ENCODE data around the gene TPM2.

The TPM2 gene

DNA sequence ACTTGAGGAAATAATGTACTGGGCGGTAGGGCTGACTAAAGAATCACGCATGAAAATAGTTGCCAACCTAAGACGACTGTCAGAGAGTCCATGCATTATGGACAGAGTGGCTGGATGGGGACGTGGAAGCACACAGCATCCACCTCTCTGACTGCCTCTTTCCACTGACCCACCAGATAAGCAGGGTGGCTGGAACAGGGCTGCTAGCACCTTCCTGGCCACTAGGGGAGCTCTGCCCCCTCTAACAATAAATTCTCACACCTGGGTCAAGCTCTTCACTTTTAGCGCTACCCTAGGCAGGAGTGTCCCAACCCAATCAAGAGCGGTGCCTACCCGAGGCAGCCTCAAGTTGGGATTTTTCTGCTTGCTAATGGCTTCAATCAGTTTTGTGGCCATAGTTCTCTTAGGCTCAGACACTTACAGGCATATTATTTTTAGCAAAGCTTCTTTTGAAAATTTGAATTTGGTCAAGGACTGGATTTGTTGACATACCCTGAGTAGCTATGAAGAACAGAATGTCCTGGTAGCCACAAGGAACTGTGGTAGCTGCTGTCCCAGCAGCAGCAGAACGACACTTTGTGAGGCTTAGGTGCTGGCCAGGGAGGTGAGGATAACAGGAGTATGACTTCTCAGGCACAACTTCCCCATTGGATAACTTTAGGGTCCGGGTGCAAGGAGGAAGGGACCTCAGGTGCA, 6.9 kb upstream of the TPM2 start:
- peak; percentile 54 for DNase-seq (ENCODE audit: low read depth)

DNA sequence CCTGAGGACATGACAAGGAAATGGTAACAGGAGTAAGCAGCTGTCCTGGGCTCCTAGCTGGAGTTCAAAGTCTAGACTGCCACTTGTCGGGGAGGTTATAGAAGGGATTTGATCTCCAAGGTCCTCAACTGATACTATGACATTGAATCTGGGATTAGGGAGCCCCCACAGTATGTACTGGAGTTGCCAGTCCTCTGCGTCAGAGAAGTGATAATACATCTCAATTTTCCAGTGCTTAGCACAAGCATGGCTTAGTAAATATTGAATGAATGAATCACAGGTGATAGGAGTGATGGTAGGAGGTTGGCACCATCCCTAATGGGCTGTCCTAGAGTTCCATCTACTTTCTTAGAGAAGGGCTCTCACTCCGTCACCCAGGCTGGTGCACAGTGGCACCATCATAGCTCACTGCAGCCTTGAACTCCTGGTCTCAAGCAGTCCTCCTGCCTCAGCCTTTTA, 6.2 kb upstream of the TPM2 start:
- DNase-seq (ENCODE audit: low read depth): peak; percentile 73

DNA sequence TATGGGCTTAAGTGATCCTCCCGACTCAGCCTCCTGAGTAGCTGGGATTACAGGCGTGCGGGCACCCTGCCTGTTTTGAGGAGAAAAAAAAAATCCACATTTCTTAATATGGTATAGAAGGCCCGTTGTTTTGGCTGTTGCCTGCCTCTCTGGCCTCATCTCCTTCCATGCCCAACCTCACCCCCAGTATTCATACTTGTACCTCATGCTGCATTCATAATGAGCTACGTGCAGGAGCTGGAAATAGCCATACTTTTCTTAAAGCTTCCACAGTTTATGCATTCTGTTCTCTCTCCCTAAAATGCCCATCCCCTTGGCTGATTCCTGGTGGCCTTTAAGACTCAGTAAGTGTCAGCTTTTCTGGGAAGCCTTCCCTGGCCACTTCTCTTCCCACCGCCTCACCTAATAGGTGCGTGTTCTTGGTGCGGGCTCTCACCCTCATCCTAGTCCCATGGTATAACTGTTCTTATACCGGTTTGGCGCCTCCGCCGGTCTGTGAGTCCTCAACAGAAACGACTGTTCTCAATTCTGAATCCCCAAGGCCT, 2.1 kb upstream of the TPM2 start:
- DNase-seq (ENCODE audit: low read depth): no peak

DNA sequence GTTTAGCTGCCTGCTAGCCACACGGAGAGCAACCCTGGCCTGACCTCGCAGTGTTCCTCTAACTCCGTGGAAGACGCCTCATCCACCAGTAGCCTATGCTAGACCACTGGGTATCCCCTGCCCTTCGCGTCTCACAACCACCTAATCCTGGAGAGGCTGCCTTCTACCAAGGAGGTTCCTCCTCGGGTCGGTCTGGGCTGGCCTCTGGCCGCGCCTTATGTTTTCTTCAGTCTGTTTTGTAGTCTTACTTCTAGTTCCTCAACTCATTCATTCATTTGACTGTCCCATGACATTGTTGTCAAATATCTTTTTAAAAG, 1.6 kb upstream of the TPM2 start:
- no peak for DNase-seq (ENCODE audit: low read depth)

DNA sequence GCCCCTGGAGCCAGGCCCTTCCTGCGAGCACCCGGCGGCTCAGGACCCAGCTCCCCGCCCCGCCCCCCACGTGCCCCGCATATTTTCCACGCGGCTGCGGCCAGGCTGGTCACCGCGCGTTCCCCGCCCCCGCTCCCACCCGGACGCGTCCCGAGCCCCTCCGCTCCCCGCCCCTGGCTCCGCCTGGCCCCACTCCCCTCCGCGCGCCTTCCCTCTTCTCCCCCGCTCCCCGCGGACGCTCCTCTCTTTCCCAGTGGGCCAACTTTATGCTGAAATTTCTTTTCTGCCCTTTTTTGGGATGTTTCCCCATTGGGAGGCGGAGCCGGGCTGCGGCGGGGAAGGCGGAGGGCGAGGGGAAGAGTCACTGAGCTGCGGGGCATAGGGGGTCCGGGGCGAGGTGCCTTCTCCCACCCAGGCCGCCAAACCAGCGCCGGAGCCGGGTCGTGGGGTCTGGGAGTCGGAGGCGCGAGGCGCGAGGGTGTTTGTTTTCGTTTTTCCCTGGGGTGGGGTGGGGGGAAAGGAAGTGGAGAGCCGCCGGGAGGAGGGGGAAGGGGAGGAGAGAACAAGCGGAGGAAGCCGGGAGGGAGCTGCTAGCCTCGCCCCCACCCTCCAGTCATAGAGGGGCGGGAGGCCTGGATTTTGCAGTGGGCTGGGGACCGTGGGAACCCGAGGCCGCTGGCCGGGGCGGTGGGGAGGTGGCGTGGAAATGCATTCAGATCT, 1.0 kb upstream of the TPM2 start:
- peak; percentile 87 for DNase-seq (ENCODE audit: low read depth)

DNA sequence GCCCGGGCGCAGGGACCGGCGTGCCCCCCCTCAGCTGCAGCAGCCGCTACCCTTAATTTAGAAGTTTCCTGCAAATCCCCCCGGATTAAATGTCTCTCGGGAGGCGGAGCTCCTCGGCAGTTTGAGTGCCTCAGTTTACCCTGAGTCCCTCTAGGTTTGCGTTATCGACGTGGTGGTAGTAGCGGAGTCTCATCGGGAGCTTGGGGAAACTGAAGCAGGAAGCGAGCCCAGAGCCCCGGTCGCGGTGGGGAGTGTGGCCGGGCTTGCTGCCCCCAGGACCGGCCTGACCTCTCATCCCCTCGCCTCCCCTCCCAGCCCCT, 529 bp upstream of the TPM2 start:
- peak; percentile 71 for DNase-seq (ENCODE audit: low read depth)

DNA sequence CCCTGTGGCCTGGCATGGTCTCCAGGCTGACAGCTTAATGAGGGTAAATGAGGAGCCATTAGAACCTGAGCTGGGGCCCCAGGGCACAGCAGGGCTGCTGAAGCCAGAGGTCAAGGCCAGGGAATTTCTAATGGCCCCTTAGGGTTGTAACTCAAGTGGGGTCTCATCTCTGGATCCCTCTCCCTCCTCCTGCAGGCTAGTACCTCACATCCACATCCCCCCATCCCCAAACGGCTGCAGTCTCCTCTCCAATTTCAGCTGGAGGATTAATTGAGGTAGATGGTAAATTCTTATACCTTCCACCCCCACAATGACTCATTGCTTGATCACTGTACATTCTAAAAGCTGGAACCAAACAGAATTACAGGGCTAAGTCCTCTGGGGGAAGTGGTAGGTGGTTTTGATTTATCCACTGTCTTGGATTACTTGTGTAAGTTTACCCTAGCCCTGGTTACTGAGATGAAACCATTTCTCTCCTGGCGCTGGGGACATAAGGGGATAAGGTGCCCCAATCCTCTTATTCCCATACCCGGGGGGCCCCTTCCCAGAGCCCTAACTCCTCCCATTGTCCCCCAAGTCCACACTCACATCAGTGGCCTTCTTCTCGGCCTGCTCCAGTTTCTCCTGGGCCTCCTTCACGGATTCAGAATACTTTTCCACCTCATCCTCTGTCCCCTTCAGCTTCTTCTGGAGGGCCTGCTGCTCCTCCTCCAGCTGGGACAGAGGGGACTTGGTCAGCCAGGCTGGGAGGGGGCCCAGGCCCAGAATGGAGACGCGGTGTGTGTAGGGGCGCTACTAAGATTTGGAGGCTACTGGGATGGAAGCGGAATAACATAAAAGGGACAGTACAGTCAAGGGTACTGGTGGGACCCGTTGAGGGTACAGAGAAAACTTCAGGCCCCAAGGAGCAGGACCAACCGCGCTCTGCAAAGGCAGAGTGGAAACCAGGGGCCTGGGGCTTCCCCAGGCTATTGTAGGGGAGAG, 875 bp downstream of the TPM2 start:
- DNase-seq (ENCODE audit: low read depth): peak; percentile 86

DNA sequence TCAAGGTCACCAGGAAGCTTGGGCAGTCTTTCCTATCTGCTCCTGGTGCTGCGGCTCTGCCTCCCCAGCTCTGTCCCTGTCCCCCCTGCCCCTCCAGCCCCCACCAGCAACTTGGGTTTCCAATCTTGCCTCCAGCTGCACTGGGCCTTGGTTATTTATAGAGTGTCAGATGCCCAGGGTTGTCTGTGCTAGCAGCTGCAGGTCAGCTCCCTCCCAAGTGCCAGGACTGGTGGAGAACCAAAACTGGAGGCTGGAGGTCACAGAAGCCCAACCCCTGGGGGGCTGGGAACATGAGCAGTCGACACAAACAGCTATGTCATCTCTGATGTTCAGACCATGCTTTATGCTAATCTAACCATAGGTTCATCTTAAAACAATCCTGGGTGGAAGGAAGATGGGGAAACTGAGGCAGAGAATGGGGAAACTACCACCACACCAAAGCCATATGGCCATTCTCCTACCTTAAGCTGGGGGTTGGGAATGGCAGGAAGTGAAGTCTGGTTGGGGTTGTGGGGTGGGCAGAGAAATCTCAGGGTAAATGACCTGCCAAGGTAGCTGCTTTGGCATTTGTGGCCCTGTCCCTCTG, 1.7 kb downstream of the TPM2 start:
- no peak for DNase-seq (ENCODE audit: low read depth)

DNA sequence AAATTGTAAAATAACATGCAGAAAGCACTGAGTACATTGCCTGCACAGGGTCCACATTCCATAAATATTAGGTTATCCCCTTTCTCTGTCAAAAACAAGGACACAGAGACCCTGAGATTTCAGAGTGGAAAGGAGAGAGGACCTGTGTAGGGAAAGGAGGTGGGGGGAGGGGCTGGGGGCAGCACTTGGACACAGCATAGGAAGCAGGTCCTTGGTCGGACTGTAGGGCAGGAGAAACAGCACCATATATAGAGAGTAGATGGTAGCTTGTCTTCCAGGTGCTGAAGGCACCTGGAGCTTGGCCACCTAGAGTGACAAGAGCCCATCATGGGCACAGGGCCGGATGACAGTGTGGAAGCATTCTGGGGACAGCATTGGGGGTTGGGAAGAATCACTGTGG, 2.4 kb downstream of the TPM2 start:
- DNase-seq (ENCODE audit: low read depth): no peak

DNA sequence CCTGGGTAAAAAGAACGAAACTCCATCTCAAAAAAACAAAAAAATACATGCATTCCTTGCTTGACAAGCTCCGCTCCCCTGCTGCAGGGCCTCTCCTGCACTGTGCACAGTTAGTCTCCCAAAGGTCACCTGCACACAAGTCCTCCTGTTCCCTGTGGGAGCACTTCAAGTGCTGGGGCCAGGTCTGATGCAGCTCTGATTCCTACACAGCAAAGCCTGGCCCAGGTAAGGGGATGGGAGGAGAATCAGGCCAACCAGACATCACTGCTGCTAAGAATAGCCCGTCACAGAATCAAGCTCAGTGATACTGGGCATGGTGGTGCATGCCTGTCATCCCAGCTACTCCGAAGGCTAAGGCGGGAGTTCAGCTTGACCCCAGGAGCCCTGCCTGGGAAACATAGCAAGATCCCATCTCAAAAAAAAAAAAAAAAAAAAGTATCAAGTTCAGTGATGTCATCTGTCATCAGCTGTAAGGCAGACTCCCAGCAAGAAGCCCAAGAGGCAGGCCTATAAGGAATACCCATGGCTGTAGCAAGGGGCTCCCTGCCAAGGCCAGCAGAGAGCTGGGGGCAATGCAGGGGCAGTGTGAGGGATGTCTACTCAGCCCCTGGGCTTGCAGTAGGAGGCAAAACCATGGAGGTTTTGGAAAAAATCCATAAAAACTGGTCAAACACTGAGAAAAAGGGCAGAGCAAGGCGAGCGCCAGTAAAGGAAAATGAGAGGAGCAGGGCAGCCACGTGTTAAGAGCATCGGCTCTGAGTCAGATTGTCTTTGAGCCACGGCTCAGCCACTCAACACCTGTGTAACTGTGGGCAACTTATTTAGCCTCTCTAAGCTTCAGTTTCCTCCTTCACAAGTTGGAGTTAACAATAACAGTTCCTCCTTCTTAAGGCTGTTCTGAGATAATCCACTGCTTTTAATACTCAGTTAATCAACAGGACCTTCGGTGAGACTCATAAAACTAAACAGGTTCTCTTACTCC, 3.2 kb downstream of the TPM2 start:
- peak; percentile 45 for DNase-seq (ENCODE audit: low read depth)

DNA sequence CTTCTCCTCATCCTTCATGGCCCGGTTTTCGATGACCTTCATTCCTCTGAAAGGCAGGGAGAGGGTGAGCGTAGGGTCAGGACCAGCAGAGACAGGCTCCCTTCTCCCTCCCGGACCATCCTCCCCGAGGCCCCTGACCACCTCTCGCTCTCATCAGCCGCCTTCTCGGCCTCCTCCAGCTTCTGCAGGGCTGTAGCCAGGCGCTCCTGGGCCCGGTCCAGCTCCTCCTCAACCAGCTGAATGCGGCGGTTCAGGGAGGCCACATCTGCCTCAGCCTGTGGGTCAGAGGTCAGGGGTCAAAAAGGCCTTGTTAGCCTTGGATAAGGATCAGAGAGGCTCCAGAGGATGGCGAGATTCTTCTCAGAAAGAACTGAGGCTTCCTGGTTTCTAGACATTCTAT, 4.2 kb downstream of the TPM2 start:
- no peak for DNase-seq (ENCODE audit: low read depth)

DNA sequence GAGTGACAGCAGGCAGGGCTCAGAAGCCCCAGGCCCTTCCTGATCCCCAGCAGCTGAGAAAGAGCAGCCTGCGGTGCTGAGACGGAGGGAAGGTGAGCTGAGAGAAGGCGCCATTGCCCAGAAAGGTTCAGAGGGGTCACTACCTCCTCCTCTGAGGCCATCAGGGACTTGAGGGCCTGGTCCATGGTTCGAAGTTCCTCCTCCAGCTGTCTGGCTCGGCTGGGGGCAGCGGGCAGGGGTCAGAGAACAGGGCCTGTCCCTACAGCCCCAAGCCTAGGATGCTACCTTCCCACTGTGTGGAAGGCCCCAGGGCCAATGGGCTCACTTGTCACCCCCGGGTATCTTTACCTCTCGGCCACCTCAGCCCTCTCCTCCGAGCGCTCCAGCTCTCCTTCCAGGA, 4.8 kb downstream of the TPM2 start:
- DNase-seq (ENCODE audit: low read depth): no peak

DNA sequence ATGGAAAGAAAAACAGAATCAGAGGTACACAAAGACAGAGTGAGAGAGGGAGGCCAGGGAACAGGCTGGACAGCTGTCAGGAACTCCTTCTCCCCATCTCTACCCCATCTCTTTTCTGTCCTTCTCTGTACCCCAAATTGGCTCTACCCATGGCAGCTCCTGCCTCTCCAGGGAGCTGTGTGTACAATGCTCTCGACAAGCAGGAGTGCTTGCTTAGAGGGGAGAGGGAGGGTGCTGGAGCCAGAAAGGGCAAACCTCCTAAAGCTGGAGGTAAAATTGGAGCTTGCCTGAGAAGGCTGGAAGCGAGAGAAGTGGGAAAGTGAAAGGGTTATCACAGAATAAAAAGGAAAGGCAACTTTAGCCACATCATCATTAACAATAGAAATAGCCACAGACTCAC, 6.4 kb downstream of the TPM2 start:
- no peak for DNase-seq (ENCODE audit: low read depth)

DNA sequence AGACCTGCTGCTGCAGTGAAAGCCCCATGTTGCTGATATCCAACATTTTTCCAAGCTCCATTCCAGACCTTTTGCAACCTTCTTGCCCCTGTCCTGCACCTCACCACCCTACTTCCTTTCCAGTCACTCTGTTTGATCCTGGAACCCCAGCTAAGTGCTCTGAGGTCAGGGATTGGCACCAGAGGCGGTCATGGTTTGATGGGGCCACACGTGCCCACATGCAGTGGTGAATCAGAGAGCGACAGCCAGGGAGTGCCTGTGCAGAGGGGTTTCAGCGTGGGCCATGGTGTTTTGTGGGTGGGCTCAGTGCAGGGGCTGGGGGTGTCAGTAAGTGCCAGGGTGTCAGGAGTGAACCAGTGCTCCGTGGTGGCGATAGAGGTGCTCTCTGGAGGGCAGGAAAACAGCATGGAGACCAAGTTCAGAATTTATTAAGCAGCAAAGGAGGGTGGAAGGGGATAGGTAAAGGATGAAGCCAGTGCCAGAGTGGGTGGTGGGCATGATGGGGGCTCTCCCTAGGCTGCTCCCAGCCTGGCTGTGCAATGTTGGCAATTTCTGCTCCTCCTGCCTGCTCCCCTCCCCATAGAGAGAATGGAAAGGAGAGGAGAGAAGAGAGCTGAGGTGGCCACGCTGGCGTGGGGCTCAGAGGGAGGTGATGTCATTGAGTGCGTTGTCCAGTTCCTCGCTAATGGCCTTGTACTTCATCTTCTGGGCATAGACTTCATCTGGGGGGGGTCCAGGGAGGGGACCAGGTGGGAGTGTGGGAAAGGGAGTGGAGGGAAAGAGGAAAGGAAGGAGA, 7.0 kb downstream of the TPM2 start:
- DNase-seq (ENCODE audit: low read depth): no peak

DNA sequence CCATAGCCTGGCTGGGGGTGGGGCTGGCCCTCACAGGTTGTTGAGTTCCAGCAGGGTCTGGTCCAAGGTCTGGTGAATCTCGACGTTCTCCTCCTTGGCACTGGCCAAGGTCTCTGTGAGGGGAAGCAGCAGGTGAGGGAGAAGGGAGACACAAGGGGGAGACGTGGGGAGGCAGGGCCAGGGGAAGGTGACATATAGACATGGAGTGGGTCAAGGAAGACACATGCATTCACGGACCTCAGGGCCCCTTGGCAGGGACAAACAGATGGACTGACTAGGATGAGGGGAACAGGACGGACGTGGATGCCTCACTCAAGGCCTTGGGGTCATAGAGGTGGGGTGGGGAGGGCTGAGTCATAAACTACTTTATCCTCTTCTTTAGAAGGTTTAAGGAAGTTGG, 7.7 kb downstream of the TPM2 start:
- DNase-seq (ENCODE audit: low read depth): peak; percentile 45

DNA sequence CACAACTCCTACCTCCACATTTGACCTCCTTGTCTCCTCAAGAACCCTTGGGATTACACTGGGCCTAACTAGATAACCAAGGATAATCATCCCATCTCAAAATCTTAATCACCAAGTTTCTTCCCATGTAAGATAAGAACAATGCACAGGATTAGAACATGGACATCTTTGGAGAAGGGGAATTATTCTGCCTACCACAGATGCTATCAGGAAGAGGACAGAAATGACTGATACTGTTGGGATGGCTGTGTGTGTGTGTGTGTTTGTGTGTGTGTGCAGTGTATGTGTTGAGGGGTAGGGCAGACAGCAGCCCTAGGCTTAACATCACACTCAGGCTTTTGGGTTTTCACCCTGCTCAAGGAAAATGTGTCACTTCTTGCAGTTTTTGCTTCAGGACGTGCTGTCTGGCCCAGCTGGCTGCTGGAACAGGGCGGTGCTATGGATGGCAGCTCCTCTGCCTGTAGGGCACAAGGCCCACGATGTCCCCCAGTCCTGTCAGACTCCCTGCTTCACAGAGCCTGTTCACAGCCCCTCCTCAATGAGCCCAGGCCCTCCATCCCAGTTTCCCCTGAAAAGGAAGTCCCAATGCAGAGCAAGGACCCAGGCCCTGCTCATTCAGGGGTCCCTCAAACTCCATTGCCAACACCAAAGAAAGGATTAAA, 8.3 kb downstream of the TPM2 start:
- peak; percentile 55 for DNase-seq (ENCODE audit: low read depth)

DNA sequence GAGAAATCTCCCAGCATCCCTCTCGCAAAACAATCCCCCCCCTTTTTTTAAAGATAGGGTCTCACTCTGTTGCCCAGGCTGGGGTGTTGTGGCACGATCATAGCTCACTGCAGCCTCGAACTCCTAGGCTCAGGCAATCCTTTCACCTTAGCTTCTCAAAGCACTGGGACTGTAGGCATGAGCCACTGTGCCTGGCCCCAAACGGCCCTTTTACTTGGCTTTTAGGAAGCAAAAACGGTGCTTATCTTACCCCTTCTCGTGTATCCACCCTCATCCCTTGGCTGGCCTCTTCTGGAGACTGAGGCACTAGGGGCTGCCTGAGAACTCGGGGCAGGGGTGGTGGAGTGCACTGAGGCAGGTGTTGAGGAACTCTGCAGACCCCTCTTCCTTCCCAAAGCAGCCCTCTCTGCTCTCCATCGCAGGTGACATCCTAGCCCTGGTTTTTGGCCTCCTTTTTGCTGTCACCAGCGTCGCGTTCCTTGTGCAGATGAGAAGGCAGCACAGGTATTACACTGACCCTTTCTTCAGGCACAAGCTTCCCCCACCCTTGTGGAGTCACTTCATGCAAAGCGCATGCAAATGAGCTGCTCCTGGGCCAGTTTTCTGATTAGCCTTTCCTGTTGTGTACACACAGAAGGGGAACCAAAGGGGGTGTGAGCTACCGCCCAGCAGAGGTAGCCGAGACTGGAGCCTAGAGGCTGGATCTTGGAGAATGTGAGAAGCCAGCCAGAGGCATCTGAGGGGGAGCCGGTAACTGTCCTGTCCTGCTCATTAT, 9.2 kb downstream of the TPM2 start:
- peak; percentile 72 for DNase-seq (ENCODE audit: low read depth)

DNA sequence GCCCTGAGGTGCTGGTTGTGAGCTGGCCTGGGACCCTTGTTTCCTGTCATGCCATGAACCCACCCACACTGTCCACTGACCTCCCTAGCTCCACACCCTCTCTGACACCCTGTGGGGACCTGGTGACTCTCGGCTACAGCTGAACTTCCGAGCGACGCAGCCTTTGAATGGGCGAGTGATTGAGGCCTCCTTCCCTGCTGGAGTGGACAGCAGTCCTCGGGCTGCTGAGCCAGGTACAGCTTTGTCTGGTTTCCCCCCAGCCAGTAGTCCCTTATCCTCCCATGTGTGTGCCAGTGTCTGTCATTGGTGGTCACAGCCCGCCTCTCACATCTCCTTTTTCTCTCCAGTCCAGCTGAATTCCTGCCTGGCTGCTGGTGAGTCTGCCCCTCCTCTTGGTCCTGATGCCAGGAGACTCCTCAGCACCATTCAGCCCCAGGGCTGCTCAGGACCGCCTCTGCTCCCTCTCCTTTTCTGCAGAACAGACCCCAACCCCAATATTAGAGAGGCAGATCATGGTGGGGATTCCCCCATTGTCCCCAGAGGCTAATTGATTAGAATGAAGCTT, 9.9 kb downstream of the TPM2 start:
- peak; percentile 22 for DNase-seq (ENCODE audit: low read depth)

DNA sequence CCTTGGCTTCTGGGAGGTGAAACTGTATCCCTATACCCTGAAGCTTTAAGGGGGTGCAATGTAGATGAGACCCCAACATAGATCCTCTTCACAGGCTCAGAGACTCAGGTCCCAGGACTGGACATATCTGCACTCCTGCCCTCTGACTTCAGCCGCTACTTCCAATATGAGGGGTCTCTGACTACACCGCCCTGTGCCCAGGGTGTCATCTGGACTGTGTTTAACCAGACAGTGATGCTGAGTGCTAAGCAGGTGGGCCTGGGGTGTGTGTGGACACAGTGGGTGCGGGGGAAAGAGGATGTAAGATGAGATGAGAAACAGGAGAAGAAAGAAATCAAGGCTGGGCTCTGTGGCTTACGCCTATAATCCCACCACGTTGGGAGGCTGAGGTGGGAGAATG, 10.6 kb downstream of the TPM2 start:
- DNase-seq (ENCODE audit: low read depth): no peak

Measured in amniotic epithelial cell (primary cell).